ENCODE results near the gene SPG11. TPM values are rescaled to one million over a fixed set of nuclear protein-coding genes. Genes with fewer than 3 reads are reported as not detected.

The SPG11 gene
- total and polyA plus RNA-seq, 8 donors = 12.1 to 240 (median 104) TPM

GRCh38 chr15:44537735-44538240 is 125.7 kb downstream of the SPG11 start:
- Histone ChIP-seq H3K27me3 (no peaks in the 10 kb centered on the region), H3K36me3 (peaks cover 5 to 37% (median 21%) of the 10 kb centered on the region in 4 donors), H3K4me1 (peaks cover 32 to 75% (median 52%) of the 10 kb centered on the region in 4 donors), H3K9me3 (no peaks in the 10 kb centered on the region), H3K27ac (peak overlapping the region; percentile 93 to 99 (median 99)), H3K4me3 (peak overlapping the region; percentile 75 to 97 (median 92))
- intact Hi-C loops (cut with DNase I; ENCODE audit: low total_unique reads) = no loop called here
- peak in 2 of 7 experiments; percentile 5 to 11 for TF ChIP-seq CTCF (IDR thresholded peaks at IDR 0.05)
- TF ChIP-seq POLR2A (IDR thresholded peaks at IDR 0.05) = no peak
- DNase-seq = no peak
- WGBS, 5 donors = 3 to 7% (median 6%) methylated on average over 13 of the region's 13 CpGs

- TF ChIP-seq EP300 (IDR thresholded peaks at IDR 0.05) (no peak), POLR2A (IDR thresholded peaks at IDR 0.05) (peak in 2 of 4 donors; percentile 66 to 75), CTCF (IDR thresholded peaks at IDR 0.05) (no peak), POLR2AphosphoS5 (IDR thresholded peaks at IDR 0.05) (peak; percentile 88 to 98 (median 97))
- H3K4me1 ChIP-seq = peaks cover 25 to 69% (median 48%) of the 10 kb centered on the region in 4 donors
- WGBS, 5 donors = 0 to 1% (median 0%) methylated on average over 28 to 95 of the region's 97 CpGs
- H3K27me3 ChIP-seq = no peaks in the 10 kb centered on the region
- peak; percentile 94 to 99 for DNase-seq
- peak within 1 kb of the TSS; percentile 98 to 99 (median 99) for H3K27ac ChIP-seq
- H3K9me3 ChIP-seq = no peaks in the 10 kb centered on the region
- peaks cover 5 to 37% (median 21%) of the 10 kb centered on the region in 4 donors for H3K36me3 ChIP-seq
- peak within 1 kb of the TSS; percentile 75 to 97 (median 92) for H3K4me3 ChIP-seq
- intact Hi-C loops (cut with DNase I; ENCODE audit: low total_unique reads) = no loop called here
These were observed 126.3 kb downstream of the SPG11 start, which contains the start of gene EIF3J for GRCh38 chr15:44536962-44537734. EIF3J (plus strand) TSS chr15:44537147; CDS start chr15:44537195, 48 bp downstream.

- peak in 2 of 3 donors; percentile 65 to 82 for TF ChIP-seq POLR2AphosphoS5 (IDR thresholded peaks at IDR 0.05)
- TF ChIP-seq CTCF (IDR thresholded peaks at IDR 0.05) = peak in 5 of 7 experiments; percentile 25 to 59 (median 48)
- peak in 2 of 4 donors; percentile 48 to 85 for TF ChIP-seq POLR2A (IDR thresholded peaks at IDR 0.05)
- no peak for TF ChIP-seq EP300 (IDR thresholded peaks at IDR 0.05)
- H3K9me3 ChIP-seq = no peaks in the 10 kb centered on the region
These were observed 127.0 kb downstream of the SPG11 start for GRCh38 chr15:44536302-44536961.

More at GRCh38 chr15:44536302-44536961, 127.0 kb downstream of the SPG11 start:
- Histone ChIP-seq H3K4me1 (peaks cover 18 to 62% (median 42%) of the 10 kb centered on the region in 4 donors), H3K4me3 (peak overlapping the region; percentile 75 to 97 (median 92)), H3K27me3 (no peaks in the 10 kb centered on the region), H3K27ac (peak overlapping the region; percentile 98 to 99 (median 99)), H3K36me3 (peaks cover 5 to 34% (median 21%) of the 10 kb centered on the region in 4 donors)
- intact Hi-C loops (cut with DNase I; ENCODE audit: low total_unique reads) = no loop called here
- 0 to 1% (median 1%) methylated on average over 17 to 45 of the region's 47 CpGs for WGBS, 5 donors
- DNase-seq = peak; percentile 86 to 95
